HepG2 (cell line): ENCODE measurements around the gene MED23.
"Not testable (repeated sequence)": the region's sequence is repeated elsewhere in the genome, so short reads cannot be mapped to it uniquely, and the experiment has no call there.

Experiments
- EZH2 ChIP-seq: conservative IDR thresholded peaks from 2 replicates; pipeline ENCODE4 v1.6.1; 2012; ENCODE audit warnings: mild to moderate bottlenecking, low read depth, low read length, moderate library complexity
- HES4 ChIP-seq: sonication (generic); formaldehyde crosslinking; IDR thresholded peaks from 2 replicates; pipeline ENCODE4 v1.9.0; 2021; ENCODE audit warnings: mild to moderate bottlenecking, missing genetic modification reagents, borderline replicate concordance
- KLF6 ChIP-seq: IDR thresholded peaks from 2 replicates; pipeline ENCODE4 v1.8.0; 2016; ENCODE audit warnings: missing biosample characterization, missing genetic modification reagents
- TF ChIP-seq, protein P1 (sequence below): IDR thresholded peaks from 2 replicates; pipeline ENCODE4 v1.6.1; 2016; ENCODE audit warnings: mild to moderate bottlenecking
- TF ChIP-seq, protein P2 (sequence below): sonication (generic); formaldehyde crosslinking; IDR thresholded peaks from 2 replicates; pipeline ENCODE4 v1.5.0; 2020; ENCODE audit warnings: mild to moderate bottlenecking, missing genetic modification reagents, moderate library complexity
- TF ChIP-seq, protein P3 (sequence below): sonication (generic); formaldehyde crosslinking; IDR thresholded peaks from 2 replicates; pipeline ENCODE4 v1.4.0; 2020; ENCODE audit warnings: missing genetic modification reagents

DNA sequence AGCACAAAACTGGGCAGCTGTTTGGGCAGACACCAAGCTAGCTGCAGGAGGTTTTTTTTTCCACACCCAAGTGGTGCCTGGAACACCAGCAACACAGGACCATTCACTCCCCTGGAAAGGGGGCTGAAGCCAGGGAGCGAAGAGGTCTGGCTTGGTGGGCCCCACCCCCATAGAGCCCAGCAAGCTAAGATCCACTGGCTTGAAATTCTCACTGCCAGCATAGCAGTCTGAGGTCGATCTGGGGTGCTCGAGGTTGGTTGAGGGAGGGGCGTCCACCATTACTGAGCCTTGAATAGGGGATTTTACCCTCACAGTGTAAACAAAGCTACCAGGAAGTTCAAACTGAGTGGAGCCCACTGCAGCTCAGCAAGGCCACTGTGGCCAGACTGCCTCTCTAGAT, 89.4 kb downstream of the MED23 start:
- TF ChIP-seq, protein P1, sequence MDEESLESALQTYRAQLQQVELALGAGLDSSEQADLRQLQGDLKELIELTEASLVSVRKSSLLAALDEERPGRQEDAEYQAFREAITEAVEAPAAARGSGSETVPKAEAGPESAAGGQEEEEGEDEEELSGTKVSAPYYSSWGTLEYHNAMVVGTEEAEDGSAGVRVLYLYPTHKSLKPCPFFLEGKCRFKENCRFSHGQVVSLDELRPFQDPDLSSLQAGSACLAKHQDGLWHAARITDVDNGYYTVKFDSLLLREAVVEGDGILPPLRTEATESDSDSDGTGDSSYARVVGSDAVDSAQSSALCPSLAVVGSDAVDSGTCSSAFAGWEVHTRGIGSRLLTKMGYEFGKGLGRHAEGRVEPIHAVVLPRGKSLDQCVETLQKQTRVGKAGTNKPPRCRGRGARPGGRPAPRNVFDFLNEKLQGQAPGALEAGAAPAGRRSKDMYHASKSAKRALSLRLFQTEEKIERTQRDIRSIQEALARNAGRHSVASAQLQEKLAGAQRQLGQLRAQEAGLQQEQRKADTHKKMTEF, result not testable (repeated sequence)
- TF ChIP-seq HES4 (CRISPR knock-in tag); KLF6 (CRISPR knock-in tag); EZH2: not testable (repeated sequence)
- TF ChIP-seq, protein P2, sequence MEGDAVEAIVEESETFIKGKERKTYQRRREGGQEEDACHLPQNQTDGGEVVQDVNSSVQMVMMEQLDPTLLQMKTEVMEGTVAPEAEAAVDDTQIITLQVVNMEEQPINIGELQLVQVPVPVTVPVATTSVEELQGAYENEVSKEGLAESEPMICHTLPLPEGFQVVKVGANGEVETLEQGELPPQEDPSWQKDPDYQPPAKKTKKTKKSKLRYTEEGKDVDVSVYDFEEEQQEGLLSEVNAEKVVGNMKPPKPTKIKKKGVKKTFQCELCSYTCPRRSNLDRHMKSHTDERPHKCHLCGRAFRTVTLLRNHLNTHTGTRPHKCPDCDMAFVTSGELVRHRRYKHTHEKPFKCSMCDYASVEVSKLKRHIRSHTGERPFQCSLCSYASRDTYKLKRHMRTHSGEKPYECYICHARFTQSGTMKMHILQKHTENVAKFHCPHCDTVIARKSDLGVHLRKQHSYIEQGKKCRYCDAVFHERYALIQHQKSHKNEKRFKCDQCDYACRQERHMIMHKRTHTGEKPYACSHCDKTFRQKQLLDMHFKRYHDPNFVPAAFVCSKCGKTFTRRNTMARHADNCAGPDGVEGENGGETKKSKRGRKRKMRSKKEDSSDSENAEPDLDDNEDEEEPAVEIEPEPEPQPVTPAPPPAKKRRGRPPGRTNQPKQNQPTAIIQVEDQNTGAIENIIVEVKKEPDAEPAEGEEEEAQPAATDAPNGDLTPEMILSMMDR, result not testable (repeated sequence)
- TF ChIP-seq, protein P3, sequence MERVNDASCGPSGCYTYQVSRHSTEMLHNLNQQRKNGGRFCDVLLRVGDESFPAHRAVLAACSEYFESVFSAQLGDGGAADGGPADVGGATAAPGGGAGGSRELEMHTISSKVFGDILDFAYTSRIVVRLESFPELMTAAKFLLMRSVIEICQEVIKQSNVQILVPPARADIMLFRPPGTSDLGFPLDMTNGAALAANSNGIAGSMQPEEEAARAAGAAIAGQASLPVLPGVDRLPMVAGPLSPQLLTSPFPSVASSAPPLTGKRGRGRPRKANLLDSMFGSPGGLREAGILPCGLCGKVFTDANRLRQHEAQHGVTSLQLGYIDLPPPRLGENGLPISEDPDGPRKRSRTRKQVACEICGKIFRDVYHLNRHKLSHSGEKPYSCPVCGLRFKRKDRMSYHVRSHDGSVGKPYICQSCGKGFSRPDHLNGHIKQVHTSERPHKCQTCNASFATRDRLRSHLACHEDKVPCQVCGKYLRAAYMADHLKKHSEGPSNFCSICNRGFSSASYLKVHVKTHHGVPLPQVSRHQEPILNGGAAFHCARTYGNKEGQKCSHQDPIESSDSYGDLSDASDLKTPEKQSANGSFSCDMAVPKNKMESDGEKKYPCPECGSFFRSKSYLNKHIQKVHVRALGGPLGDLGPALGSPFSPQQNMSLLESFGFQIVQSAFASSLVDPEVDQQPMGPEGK, result not testable (repeated sequence)
